Suppressor macrophage (primary cell): ENCODE data around the gene EIF3CL.
"Not testable (repeated sequence)": the region's sequence is repeated elsewhere in the genome, so short reads cannot be mapped to it uniquely, and the experiment has no call there.

Experiments
- DNase-seq, 4 experiments: peaks; one replicate each; pipeline ENCODE4 v3.0.0-alpha.2; 2020 to 2022

Gene EIF3CL

GRCh38 chr16:28363408-28363807 is 40.2 kb downstream of the EIF3CL start, which contains the start of gene NPIPB6:
Gene NPIPB6, minus strand, starts transcription at chr16:28363508. Its CDS starts 686 bp downstream, at chr16:28362822.
- DNase-seq, result not testable (repeated sequence)

- DNase-seq, result not testable (repeated sequence)
Observed at GRCh38 chr16:28362600-28362999, 41.0 kb downstream of the EIF3CL start.

- not testable (repeated sequence) for DNase-seq
Observed at GRCh38 chr16:28338230-28338629, 65.4 kb downstream of the EIF3CL start.

- not testable (repeated sequence) for DNase-seq
Observed at GRCh38 chr16:28336940-28337710, 66.5 kb downstream of the EIF3CL start.

GRCh38 chr16:28335678-28336077 is 68.0 kb downstream of the EIF3CL start:
- not testable (repeated sequence) for DNase-seq

- not testable (repeated sequence) for DNase-seq
Observed at GRCh38 chr16:28332632-28333031, 71.0 kb downstream of the EIF3CL start.

- DNase-seq, result not testable (repeated sequence)
Observed at GRCh38 chr16:28330981-28331380, 72.7 kb downstream of the EIF3CL start.

GRCh38 chr16:28330232-28330631 is 73.4 kb downstream of the EIF3CL start:
- not testable (repeated sequence) for DNase-seq
